Uterus (tissue), 2 donors: Measurements from ENCODE around the gene ROS1.

Experiments
- CTCF ChIP-seq, 4 experiments: fragments of 200-600 bp in 2 of 4; fragments of 450-650 bp in 2 of 4; sonication (generic) in 2 of 4; IDR thresholded peaks; one replicate each; pipeline ENCODE4 v1.5.1; 2016 to 2019; ENCODE audit warnings: antibody characterized with exemption in 4 of 4, mild to moderate bottlenecking in 2 of 4, moderate library complexity in 1 of 4
- POLR2A ChIP-seq, 2 donors: fragments of 450-650 bp; IDR thresholded peaks; one replicate each; pipeline ENCODE4 v1.6.1; 2016; ENCODE audit warnings: antibody characterized with exemption in 2 of 2, mild to moderate bottlenecking in 1 of 2, moderate library complexity in 1 of 2

DNA sequence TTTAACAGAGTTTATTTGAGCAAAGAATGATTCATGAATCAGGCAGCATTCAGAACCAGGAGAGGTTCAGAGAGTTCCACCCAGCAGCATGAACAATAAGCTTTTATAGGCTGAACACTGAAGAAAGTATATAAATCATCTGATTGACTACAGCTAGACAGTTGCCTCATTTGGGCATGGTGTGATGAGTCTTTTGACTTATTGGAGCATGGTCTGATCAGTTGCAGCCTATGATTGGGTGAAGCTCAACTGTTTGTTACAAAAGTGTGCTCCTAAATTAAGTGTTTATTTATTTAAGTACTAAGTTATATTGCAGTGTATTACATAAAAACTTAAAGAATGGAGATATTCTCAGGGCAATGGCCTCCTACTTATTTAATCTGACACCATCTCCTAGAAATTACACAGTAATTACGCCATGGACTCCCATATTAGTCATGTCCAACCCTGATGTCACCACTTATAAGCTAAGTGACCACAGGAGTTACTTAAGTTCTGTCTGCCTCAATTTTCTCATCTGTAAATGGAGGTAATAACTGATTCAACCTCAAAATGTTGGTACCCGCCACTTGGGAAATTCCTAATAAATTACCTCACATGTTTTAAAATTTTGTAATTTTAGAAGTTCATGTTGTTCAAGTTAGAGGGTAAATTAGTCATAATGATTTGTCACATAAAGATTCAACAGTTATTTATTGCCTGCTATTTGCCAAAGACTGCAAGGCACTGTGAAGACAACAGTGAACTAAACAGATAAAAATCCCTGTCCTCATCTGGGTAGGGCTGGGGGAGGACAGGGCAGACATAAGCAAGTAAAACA, 15.2 kb upstream of the ROS1 start:
- no peak for TF ChIP-seq POLR2A (IDR thresholded peaks at IDR 0.05)
- TF ChIP-seq CTCF (IDR thresholded peaks at IDR 0.05), result no peak
